Omental fat pad (tissue), 4 donors: ENCODE results near the gene PNPLA6. TPM values are rescaled to one million over a fixed set of nuclear protein-coding genes. Genes with fewer than 3 reads are reported as not detected.

Source experiments
- ATAC-seq: fragments of 150-250 bp; one replicate; pipeline ENCODE4 v1.9.1; 2016; ENCODE audit warnings: mild to moderate bottlenecking, moderate library complexity; ENCODE audit not compliant: low FRiP score
- DNase-seq: peaks from one replicate; pipeline ENCODE4 v3.0.0-alpha.2; 2019; ENCODE audit warnings: low spot score
- CTCF ChIP-seq, 3 donors: fragments of 450-650 bp; IDR thresholded peaks; one replicate each; pipeline ENCODE4 v1.5.1; 2016 to 2017; ENCODE audit warnings: antibody characterized with exemption in 3 of 3, mild to moderate bottlenecking in 3 of 3, moderate library complexity in 2 of 3
- total RNA-seq, 4 donors: library from RNA; depleted of rRNA; stranded (reverse); fragments of >200 nt; gene quantifications; one replicate each; pipeline ENCODE4 v1.1.0, GENCODE V29; 2016

PNPLA6 gene
- total RNA-seq, 4 donors from 2014 or later: 50.3 to 92.4 (median 64.6) TPM

GRCh38 chr19:7494416-7495098 lies 41.0 kb upstream of the PNPLA6 start:
- ATAC-seq: no peak
- no peak for TF ChIP-seq CTCF (IDR thresholded peaks at IDR 0.05)
- no peak for DNase-seq

GRCh38 chr19:7497292-7497691 lies 38.2 kb upstream of the PNPLA6 start:
- TF ChIP-seq CTCF (IDR thresholded peaks at IDR 0.05): no peak
- ATAC-seq (no peak), DNase-seq (no peak)

GRCh38 chr19:7500811-7501450 lies 34.6 kb upstream of the PNPLA6 start:
- no peak for ATAC-seq
- DNase-seq: no peak
- no peak for TF ChIP-seq CTCF (IDR thresholded peaks at IDR 0.05)

- no peak for DNase-seq
- no peak for TF ChIP-seq CTCF (IDR thresholded peaks at IDR 0.05)
- no peak for ATAC-seq
Observed at GRCh38 chr19:7502552-7502951, 33.0 kb upstream of the PNPLA6 start.

- ATAC-seq (no peak), DNase-seq (no peak)
- TF ChIP-seq CTCF (IDR thresholded peaks at IDR 0.05): no peak
Observed at GRCh38 chr19:7504684-7505083, 30.8 kb upstream of the PNPLA6 start.

- DNase-seq (no peak), ATAC-seq (no peak)
- no peak for TF ChIP-seq CTCF (IDR thresholded peaks at IDR 0.05)
Observed at GRCh38 chr19:7505288-7505681, 30.2 kb upstream of the PNPLA6 start.
